A673 (cell line): Measurements from ENCODE around the gene SDCCAG8.

Experiments used
- EZH2 ChIP-seq: fragments of 200-600 bp; sonication (generic); IDR thresholded peaks from 2 replicates; pipeline ENCODE4 v1.6.1; 2017; ENCODE audit warnings: borderline replicate concordance, low read depth, mild to moderate bottlenecking, mixed read lengths, antibody characterized with exemption, low read length; ENCODE audit not compliant: poor library complexity, severe bottlenecking
- TF ChIP-seq, protein P1 (sequence below): fragments of 300-800, 200-600 bp; sonication (generic); conservative IDR thresholded peaks from 2 replicates; pipeline ENCODE4 v1.5.1; 2017; ENCODE audit warnings: low read depth, mild to moderate bottlenecking, antibody characterized with exemption, low read length, moderate library complexity, mixed read lengths

DNA sequence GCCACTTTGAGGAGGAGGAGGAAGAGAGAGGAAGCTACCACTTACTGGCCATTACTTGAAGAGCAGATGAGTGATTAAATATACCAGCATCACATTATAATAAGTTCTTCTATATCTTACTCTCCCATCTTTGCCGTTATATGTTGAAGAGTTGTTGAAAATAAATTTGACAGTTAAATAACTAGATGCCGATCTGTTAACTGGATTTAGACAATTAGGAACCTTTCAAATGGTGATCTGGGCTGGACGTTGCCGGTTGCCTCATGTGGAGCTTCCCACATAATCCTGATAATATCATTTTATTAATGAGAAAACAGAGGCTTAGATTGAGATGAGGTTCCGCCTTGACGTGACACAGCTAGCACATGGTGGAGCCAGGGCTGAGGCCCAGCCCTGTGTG lies 147.0 kb downstream of the SDCCAG8 start:
- TF ChIP-seq, protein P1, sequence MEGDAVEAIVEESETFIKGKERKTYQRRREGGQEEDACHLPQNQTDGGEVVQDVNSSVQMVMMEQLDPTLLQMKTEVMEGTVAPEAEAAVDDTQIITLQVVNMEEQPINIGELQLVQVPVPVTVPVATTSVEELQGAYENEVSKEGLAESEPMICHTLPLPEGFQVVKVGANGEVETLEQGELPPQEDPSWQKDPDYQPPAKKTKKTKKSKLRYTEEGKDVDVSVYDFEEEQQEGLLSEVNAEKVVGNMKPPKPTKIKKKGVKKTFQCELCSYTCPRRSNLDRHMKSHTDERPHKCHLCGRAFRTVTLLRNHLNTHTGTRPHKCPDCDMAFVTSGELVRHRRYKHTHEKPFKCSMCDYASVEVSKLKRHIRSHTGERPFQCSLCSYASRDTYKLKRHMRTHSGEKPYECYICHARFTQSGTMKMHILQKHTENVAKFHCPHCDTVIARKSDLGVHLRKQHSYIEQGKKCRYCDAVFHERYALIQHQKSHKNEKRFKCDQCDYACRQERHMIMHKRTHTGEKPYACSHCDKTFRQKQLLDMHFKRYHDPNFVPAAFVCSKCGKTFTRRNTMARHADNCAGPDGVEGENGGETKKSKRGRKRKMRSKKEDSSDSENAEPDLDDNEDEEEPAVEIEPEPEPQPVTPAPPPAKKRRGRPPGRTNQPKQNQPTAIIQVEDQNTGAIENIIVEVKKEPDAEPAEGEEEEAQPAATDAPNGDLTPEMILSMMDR: no peak
- no peak for TF ChIP-seq EZH2
